H1 (cell line): ENCODE data around the gene IL12RB2. TPM values are rescaled to one million over a fixed set of nuclear protein-coding genes. Genes with fewer than 3 reads are reported as not detected.

Experiments used
- CTCF ChIA-PET: fragments of 300-600 bp; sonication (Branson Sonifier 250); formaldehyde crosslinking; loops from one replicate; lab custom pipeline; 2021; ENCODE audit not compliant: partially characterized antibody; lab: Charles Lee
- POLR2A ChIA-PET: fragments of 300-600 bp; sonication (Branson Sonifier 250); formaldehyde crosslinking; loops from one replicate; lab custom pipeline; 2021; ENCODE audit warnings: inconsistent platforms; ENCODE audit not compliant: partially characterized antibody; lab: Charles Lee
- DNase-seq, 2 experiments: peaks; one replicate each; pipeline versions ENCODE4 v3.0.0 to v3.0.0-alpha.2; 2010 to 2022; ENCODE audit warnings: low spot score in 2 of 2, low read depth in 1 of 2, mixed read lengths in 1 of 2
- FAIRE-seq: peaks from 2 replicates; lab custom pipeline; 2011; peaks lifted over from hg19 to GRCh38; lab: Jason Lieb, UNC
- H2AFZ ChIP-seq: 2 replicates; pipeline ENCODE4 v1.8.1; 2012; ENCODE audit warnings: low read length, inconsistent platforms
- H2AK5ac ChIP-seq: 2 replicates; pipeline ENCODE4 v1.6.1; 2013; ENCODE audit warnings: low read depth, low read length
- H2BK120ac ChIP-seq: replicated peaks from 2 replicates; pipeline ENCODE3; 2013; ENCODE audit warnings: low read depth, low read length, inconsistent platforms
- H2BK12ac ChIP-seq: 2 replicates; pipeline ENCODE4 v1.6.1; 2013; ENCODE audit warnings: low read depth, low read length
- H2BK15ac ChIP-seq: 2 replicates; pipeline ENCODE4 v1.6.1; 2013; ENCODE audit warnings: low read length
- H2BK20ac ChIP-seq: 2 replicates; pipeline ENCODE4 v1.6.1; 2013; ENCODE audit warnings: low read length
- H2BK5ac ChIP-seq: 2 replicates; pipeline ENCODE4 v1.6.1; 2013; ENCODE audit warnings: low read depth, low read length
- H3K14ac ChIP-seq: 2 replicates; pipeline ENCODE4 v1.6.1; 2013; ENCODE audit warnings: inconsistent platforms; ENCODE audit not compliant: insufficient read length
- H3K18ac ChIP-seq: 2 replicates; pipeline ENCODE4 v1.6.1; 2013; ENCODE audit warnings: low read length; ENCODE audit errors: extremely low read depth
- H3K23ac ChIP-seq: 2 replicates; pipeline ENCODE4 v1.6.1; 2013; ENCODE audit warnings: inconsistent platforms; ENCODE audit not compliant: insufficient read length
- H3K23me2 ChIP-seq: 2 replicates; pipeline ENCODE4 v1.6.1; 2013; ENCODE audit warnings: low read depth, low read length
- H3K27ac ChIP-seq: 2 replicates; pipeline ENCODE4 v1.6.1; 2011; ENCODE audit warnings: low read depth, low read length, inconsistent platforms
- H3K27me3 ChIP-seq, 4 experiments: replicated peaks in 1 of 4; 1 replicate in 1 of 4; 2 replicates in 3 of 4; pipeline versions ENCODE4 v1.6.1 to v1.8.1; 2011 to 2013; ENCODE audit warnings: low read length in 3 of 4, mild to moderate bottlenecking in 3 of 4, inconsistent platforms in 2 of 4, mixed read lengths in 2 of 4, moderate library complexity in 1 of 4; ENCODE audit not compliant: control insufficient read depth in 3 of 4, insufficient read depth in 3 of 4; ENCODE audit errors: extremely low read depth in 1 of 4
- H3K36me3 ChIP-seq, 4 experiments: 2 replicates each; pipeline versions ENCODE4 v1.6.1 to v1.8.1; 2011 to 2013; ENCODE audit warnings: mild to moderate bottlenecking in 4 of 4, low read length in 3 of 4, moderate library complexity in 2 of 4, control low read depth in 1 of 4, inconsistent platforms in 1 of 4; ENCODE audit not compliant: insufficient read depth in 4 of 4, control insufficient read depth in 2 of 4
- H3K4ac ChIP-seq: replicated peaks from 2 replicates; pipeline ENCODE3; 2013; ENCODE audit warnings: low read length, low read depth, mixed read lengths, inconsistent platforms; ENCODE audit not compliant: insufficient read length
- H3K4me1 ChIP-seq, 4 experiments: replicated peaks in 1 of 4; 1 replicate in 1 of 4; 2 replicates in 3 of 4; pipeline versions ENCODE4 v1.6.1 to v1.8.1; 2011 to 2013; ENCODE audit warnings: low read length in 3 of 4, inconsistent platforms in 2 of 4, mixed read lengths in 1 of 4; ENCODE audit not compliant: insufficient read depth in 4 of 4, control insufficient read depth in 3 of 4
- H3K4me2 ChIP-seq, 2 experiments: 2 replicates each; pipeline versions ENCODE4 v1.6.1 to v1.8.1; 2011 to 2013; ENCODE audit warnings: low read depth in 2 of 2, low read length in 2 of 2, control low read depth in 1 of 2, inconsistent platforms in 1 of 2, mild to moderate bottlenecking in 1 of 2; ENCODE audit not compliant: insufficient read depth in 1 of 2
- H3K4me3 ChIP-seq, 4 experiments: fragments of 200-600, 300-600 bp in 1 of 4; sonication (generic), shearing (Covaris generic), sonication (Bioruptor Twin) in 1 of 4; 2 replicates each; pipeline versions ENCODE4 v1.5.1 to v1.8.1; 2011 to 2016; ENCODE audit warnings: low read length in 4 of 4, low read depth in 3 of 4, control low read depth in 2 of 4, inconsistent platforms in 2 of 4, mild to moderate bottlenecking in 2 of 4, mixed read lengths in 1 of 4, moderate library complexity in 1 of 4; ENCODE audit not compliant: insufficient read depth in 2 of 4; ENCODE audit errors: extremely low read depth in 1 of 4
- H3K56ac ChIP-seq: replicated peaks from 2 replicates; pipeline ENCODE3; 2013; ENCODE audit warnings: low read depth, mild to moderate bottlenecking, mixed read lengths, low read length, inconsistent platforms; ENCODE audit not compliant: insufficient read length
- H3K79me1 ChIP-seq: 2 replicates; pipeline ENCODE4 v1.6.1; 2013; ENCODE audit warnings: low read depth, low read length, control low read depth
- H3K79me2 ChIP-seq, 2 experiments: 2 replicates each; pipeline versions ENCODE4 v1.6.1 to v1.8.1; 2012 to 2013; ENCODE audit warnings: low read length in 2 of 2, mild to moderate bottlenecking in 2 of 2, inconsistent platforms in 1 of 2; ENCODE audit not compliant: insufficient read depth in 2 of 2, control insufficient read depth in 1 of 2
- H3K9ac ChIP-seq, 4 experiments: replicated peaks in 1 of 4; 1 replicate in 1 of 4; 2 replicates in 3 of 4; pipeline versions ENCODE4 v1.6.1 to v1.8.1; 2011 to 2013; ENCODE audit warnings: low read depth in 3 of 4, low read length in 3 of 4, control low read depth in 2 of 4, mild to moderate bottlenecking in 2 of 4, moderate library complexity in 2 of 4, inconsistent platforms in 1 of 4; ENCODE audit errors: extremely low read depth in 1 of 4
- H3K9me3 ChIP-seq, 2 experiments: 2 replicates each; pipeline versions ENCODE4 v1.6.1 to v1.8.1; 2012 to 2013; ENCODE audit warnings: mild to moderate bottlenecking in 2 of 2, moderate library complexity in 2 of 2, control low read depth in 1 of 2, inconsistent platforms in 1 of 2, low read depth in 1 of 2, low read length in 1 of 2, mixed read lengths in 1 of 2; ENCODE audit not compliant: insufficient read depth in 2 of 2
- H4K20me1 ChIP-seq, 2 experiments: replicated peaks in 1 of 2; 2 replicates each; pipeline versions ENCODE3 to v1.8.1; 2011 to 2013; ENCODE audit warnings: inconsistent platforms in 2 of 2, low read length in 2 of 2, mild to moderate bottlenecking in 1 of 2; ENCODE audit not compliant: insufficient read depth in 2 of 2, control insufficient read depth in 1 of 2
- H4K5ac ChIP-seq: 2 replicates; pipeline ENCODE4 v1.6.1; 2013; ENCODE audit warnings: low read length, low read depth, mixed read lengths, inconsistent platforms; ENCODE audit not compliant: insufficient read length
- H4K8ac ChIP-seq: 2 replicates; pipeline ENCODE4 v1.8.0; 2013; ENCODE audit warnings: mild to moderate bottlenecking, moderate library complexity, low read length, inconsistent platforms; ENCODE audit not compliant: insufficient read depth; ENCODE audit errors: extremely low read depth
- H4K91ac ChIP-seq: replicated peaks from 2 replicates; pipeline ENCODE3; 2013; ENCODE audit warnings: low read length, mixed read lengths, inconsistent platforms; ENCODE audit not compliant: insufficient read length
- TAF7 ChIP-seq: optimal IDR thresholded peaks from 2 replicates; pipeline ENCODE3; 2011; ENCODE audit warnings: low read depth, mild to moderate bottlenecking, inconsistent platforms, low read length, moderate library complexity, borderline replicate concordance
- WGBS, 2 experiments: shearing (Covaris generic) in 1 of 2; methylation state at CpG; one replicate each; pipeline versions ENCODE4 v1.1.6 to v1.1.7; 2013 to 2015; ENCODE audit warnings: low lambda C conversion rate in 2 of 2, mixed read lengths in 2 of 2, inconsistent platforms in 1 of 2, low coverage in 1 of 2, missing lambda C conversion rate in 1 of 2; ENCODE audit not compliant: insufficient replicate concordance in 2 of 2, insufficient coverage in 1 of 2, insufficient read length in 1 of 2; ENCODE audit errors: extremely low coverage in 1 of 2, missing lambda C conversion rate in 1 of 2; 5-methylcytosine and 5-hydroxymethylcytosine counted together
- polyA plus RNA-seq, 7 experiments: library from polyadenylated mRNA; depleted of rRNA in 3 of 7; stranded (reverse) in 5 of 7; unstranded in 2 of 7; fragments of >200 nt in 5 of 7; fragments of 200-250 nt in 2 of 7; gene quantifications; 1 replicate in 5 of 7; 2 replicates in 1 of 7; 4 replicates in 1 of 7; pipeline versions ENCODE4 v1.2.1 to v1.2.3, GENCODE V29; 2011 to 2013; ENCODE audit warnings: missing spikeins in 2 of 7, mixed read lengths in 2 of 7
- total RNA-seq: library from RNA; stranded (reverse); fragmentation: NEBNext Ultra II Directional; extraction: Animal tissue kit (Norgen Biotek cat#: 25700); gene quantifications from 2 replicates; pipeline ENCODE4 v1.2.1, GENCODE V29; 2021

Gene IL12RB2
- total and polyA plus RNA-seq, 2 of the 8 experiments (the other 6 are each of a cell fraction or from before 2014, with no cell fraction given): 1.4 TPM

DNA sequence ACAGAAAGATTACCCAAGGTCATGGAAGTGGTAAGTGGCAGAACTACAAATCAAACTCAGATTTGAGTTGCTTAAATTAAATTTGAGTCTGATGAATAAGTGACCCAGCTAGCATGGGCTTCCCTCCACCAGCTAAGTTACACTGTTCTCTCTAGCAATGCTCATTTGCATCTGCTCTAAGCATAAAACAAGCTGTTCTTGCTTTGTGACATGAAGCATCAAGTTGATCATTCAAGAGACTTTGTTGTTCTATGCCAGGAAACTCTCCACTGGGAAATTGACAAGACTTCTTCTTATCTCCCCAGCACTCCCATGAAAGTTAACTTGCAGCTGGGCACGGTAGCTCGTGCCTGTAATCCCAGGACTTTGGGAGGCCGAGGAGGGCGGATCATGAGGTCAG, 73.5 kb downstream of the IL12RB2 start:
- Histone ChIP-seq H2BK120ac (no peak overlapping the region), H3K23me2 (no peaks in the 10 kb centered on the region), H3K27ac (no peak overlapping the region), H3K79me1 (no peaks in the 10 kb centered on the region), H2AK5ac (no peak overlapping the region), H3K36me3 (peaks cover 0 to 13% (median 0%) of the 10 kb centered on the region in 4 experiments; a peak in 1 of 8 replicates), H4K5ac (no peak overlapping the region), H3K18ac (no peak overlapping the region), H3K14ac (no peak overlapping the region), H3K56ac (no peak overlapping the region), H3K9me3 (peaks cover 15 to 18% of the 10 kb centered on the region in 2 experiments), H3K4me2 (no peak overlapping the region), H3K27me3 (no peaks in the 10 kb centered on the region), H2BK15ac (no peak overlapping the region), H3K79me2 (no peaks in the 10 kb centered on the region), H3K4me1 (peaks cover 0 to 5% (median 4%) of the 10 kb centered on the region in 4 experiments; a peak in 4 of 7 replicates), H4K91ac (no peak overlapping the region), H4K20me1 (no peaks in the 10 kb centered on the region), H2BK20ac (no peak overlapping the region), H3K9ac (no peak overlapping the region), H3K4ac (no peak overlapping the region), H4K8ac (no peak overlapping the region), H2BK12ac (no peak overlapping the region), H3K4me3 (no peak overlapping the region), H2BK5ac (no peak overlapping the region), H2AFZ (no peak overlapping the region), H3K23ac (no peak overlapping the region)
- no peak for FAIRE-seq
- DNase-seq: no peak
- TF ChIP-seq TAF7: no peak
- ChIA-PET POLR2A (interaction anchor here (1.4 kb wide), 1 partner anchor 21 kb away, joined by 3 read pairs; no protein-coding TSS in a partner anchor), CTCF (interaction anchor here (1.2 kb wide), 1 partner anchor 119 kb away, joined by 3 read pairs; no protein-coding TSS in a partner anchor)
- 94% methylated on average over 4 of the region's 4 CpGs; no CpG with 5 or more reads in 1 of the 2 experiments for WGBS, 2 experiments
